Measurements from ENCODE around the gene PARVG. TPM values are rescaled to one million over a fixed set of nuclear protein-coding genes. Genes with fewer than 3 reads are reported as not detected.

Gene PARVG
- total and polyA plus RNA-seq, 2 donors (not counting 3 experiments of a cell fraction or from before 2014, with no cell fraction given): 0.82 TPM; not detected in 1

- CTCF ChIA-PET: no interaction called here
- intact Hi-C loops (cut with micrococcal nuclease): no loop called here
- no peak for DNase-seq (ENCODE audit: low read depth, low spot score)
Observed at GRCh38 chr22:44181033-44181911, 547 bp downstream of the PARVG start.

More at GRCh38 chr22:44181033-44181911, 547 bp downstream of the PARVG start:
- no peak for FAIRE-seq
- TF ChIP-seq, protein P1, sequence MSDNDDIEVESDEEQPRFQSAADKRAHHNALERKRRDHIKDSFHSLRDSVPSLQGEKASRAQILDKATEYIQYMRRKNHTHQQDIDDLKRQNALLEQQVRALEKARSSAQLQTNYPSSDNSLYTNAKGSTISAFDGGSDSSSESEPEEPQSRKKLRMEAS (IDR thresholded peaks at IDR 0.05; ENCODE audit: insufficient read depth, insufficient read length): no peak
- TF ChIP-seq FOS (IDR thresholded peaks at IDR 0.05; ENCODE audit: borderline replicate concordance, insufficient read depth, low read length): no peak
- TF ChIP-seq, protein P2, sequence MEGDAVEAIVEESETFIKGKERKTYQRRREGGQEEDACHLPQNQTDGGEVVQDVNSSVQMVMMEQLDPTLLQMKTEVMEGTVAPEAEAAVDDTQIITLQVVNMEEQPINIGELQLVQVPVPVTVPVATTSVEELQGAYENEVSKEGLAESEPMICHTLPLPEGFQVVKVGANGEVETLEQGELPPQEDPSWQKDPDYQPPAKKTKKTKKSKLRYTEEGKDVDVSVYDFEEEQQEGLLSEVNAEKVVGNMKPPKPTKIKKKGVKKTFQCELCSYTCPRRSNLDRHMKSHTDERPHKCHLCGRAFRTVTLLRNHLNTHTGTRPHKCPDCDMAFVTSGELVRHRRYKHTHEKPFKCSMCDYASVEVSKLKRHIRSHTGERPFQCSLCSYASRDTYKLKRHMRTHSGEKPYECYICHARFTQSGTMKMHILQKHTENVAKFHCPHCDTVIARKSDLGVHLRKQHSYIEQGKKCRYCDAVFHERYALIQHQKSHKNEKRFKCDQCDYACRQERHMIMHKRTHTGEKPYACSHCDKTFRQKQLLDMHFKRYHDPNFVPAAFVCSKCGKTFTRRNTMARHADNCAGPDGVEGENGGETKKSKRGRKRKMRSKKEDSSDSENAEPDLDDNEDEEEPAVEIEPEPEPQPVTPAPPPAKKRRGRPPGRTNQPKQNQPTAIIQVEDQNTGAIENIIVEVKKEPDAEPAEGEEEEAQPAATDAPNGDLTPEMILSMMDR (IDR thresholded peaks at IDR 0.05; ENCODE audit: extremely low read depth in 1 of 2, insufficient read depth in 1 of 2, low read depth in 1 of 2, low read length in 2 of 2): no peak
- no peak for TF ChIP-seq MYC (IDR thresholded peaks at IDR 0.05; ENCODE audit: low read depth, low read length)
- no peak for TF ChIP-seq EZH2 (IDR thresholded peaks at IDR 0.05; ENCODE audit: borderline replicate concordance, low read depth, low read length, severe bottlenecking)
- TF ChIP-seq POLR2AphosphoS5 (IDR thresholded peaks at IDR 0.05; ENCODE audit: insufficient read depth, low read depth, low read length): no peak
- no peak for TF ChIP-seq GATA2 (IDR thresholded peaks at IDR 0.05; ENCODE audit: insufficient read depth, insufficient read length, low read depth, low read length)
- no peak for TF ChIP-seq JUN (IDR thresholded peaks at IDR 0.05; ENCODE audit: borderline replicate concordance, insufficient read depth, insufficient read length, low read depth)
- no peak for TF ChIP-seq POLR2A (IDR thresholded peaks at IDR 0.05; ENCODE audit: low read depth, low read length)
- Histone ChIP-seq H3K79me2 (ENCODE audit: control insufficient read depth, insufficient read depth, low read length) (no peaks in the 10 kb centered on the region), H3K27me3 (ENCODE audit: control insufficient read depth in 2 of 2, insufficient read depth in 2 of 2, low read length in 2 of 2) (peaks cover 14 to 19% of the 10 kb centered on the region in 2 experiments), H3K4me1 (ENCODE audit: control insufficient read depth, extremely low read depth, insufficient read depth, low read length) (no peaks in the 10 kb centered on the region), H4K20me1 (replicated peaks; ENCODE audit: control insufficient read depth, extremely low read depth, insufficient read depth, low read length) (no peaks in the 10 kb centered on the region), H3K36me3 (ENCODE audit: control insufficient read depth in 2 of 2, extremely low read depth in 1 of 2, insufficient read depth in 2 of 2, low read length in 2 of 2) (no peaks in the 10 kb centered on the region), H2AFZ (ENCODE audit: low read depth, low read length) (no peak overlapping the region), H3K27ac (ENCODE audit: insufficient read depth, low read depth, low read length) (no peak overlapping the region), H3K4me3 (replicated peaks in 1 of 3; ENCODE audit: insufficient read depth in 1 of 3, low read depth in 1 of 3, low read length in 3 of 3) (no peak overlapping the region), H3K4me2 (ENCODE audit: insufficient read depth, low read length) (no peak overlapping the region), H3K9me1 (replicated peaks; ENCODE audit: control insufficient read depth, extremely low read depth, insufficient read depth, low read length) (no peaks in the 10 kb centered on the region), H3K9me3 (replicated peaks; ENCODE audit: control insufficient read depth, insufficient read depth, low read length) (no peaks in the 10 kb centered on the region), H3K9ac (replicated peaks; ENCODE audit: extremely low read depth, insufficient read depth, low read length) (no peak overlapping the region)
- no TSS peak for BruUV-seq (replicated peaks)
- POLR2A ChIA-PET: no interaction called here
- dilution Hi-C loops (cut with MboI; ENCODE audit: extremely low pct_ligation_motif_present, low sequenced_read_pairs): no loop called here

Measured in endothelial cell of umbilical vein (primary cell).